H1 (cell line): ENCODE results near the gene DRG1. TPM values are rescaled to one million over a fixed set of nuclear protein-coding genes. Genes with fewer than 3 reads are reported as not detected.

Source experiments
- BCL11A ChIP-seq, 2 experiments: IDR thresholded peaks; one replicate each; pipeline ENCODE4 v1.6.1; 2011; ENCODE audit warnings: low read depth in 2 of 2, low read length in 2 of 2, mild to moderate bottlenecking in 2 of 2
- CBX5 ChIP-seq: fragments of 300-800, 300-1000 bp; sonication (generic); IDR thresholded peaks from 2 replicates; pipeline ENCODE4 v1.7.1; 2016; ENCODE audit warnings: antibody characterized with exemption, low read length, low read depth
- FOSL1 ChIP-seq: IDR thresholded peaks from 2 replicates; pipeline ENCODE4 v1.6.1; 2011; ENCODE audit warnings: mild to moderate bottlenecking, low read depth, low read length, moderate library complexity; ENCODE audit not compliant: insufficient read depth
- HDAC6 ChIP-seq: IDR thresholded peaks from one replicate; pipeline ENCODE4 v1.7.1; 2012; ENCODE audit warnings: low read depth, mild to moderate bottlenecking, inconsistent platforms, low read length, moderate library complexity
- SUZ12 ChIP-seq: fragments of 200-600 bp; sonication (generic); IDR thresholded peaks from 2 replicates; pipeline ENCODE4 v1.6.1; 2012; ENCODE audit warnings: mild to moderate bottlenecking, inconsistent platforms, low read length, moderate library complexity, mixed read lengths
- polyA plus RNA-seq, 7 experiments: library from polyadenylated mRNA; depleted of rRNA in 3 of 7; stranded (reverse) in 5 of 7; unstranded in 2 of 7; fragments of >200 nt in 5 of 7; fragments of 200-250 nt in 2 of 7; gene quantifications; 1 replicate in 5 of 7; 2 replicates in 1 of 7; 4 replicates in 1 of 7; pipeline versions ENCODE4 v1.2.1 to v1.2.3, GENCODE V29; 2011 to 2013; ENCODE audit warnings: missing spikeins in 2 of 7, mixed read lengths in 2 of 7
- total RNA-seq: library from RNA; stranded (reverse); fragmentation: NEBNext Ultra II Directional; extraction: Animal tissue kit (Norgen Biotek cat#: 25700); gene quantifications from 2 replicates; pipeline ENCODE4 v1.2.1, GENCODE V29; 2021
- TF ChIP-seq, protein P1 (sequence below), 3 experiments: IDR thresholded peaks; 1 replicate in 2 of 3; 2 replicates in 1 of 3; pipeline versions ENCODE4 v1.5.1 to v1.6.1; 2011; ENCODE audit warnings: low read length in 3 of 3, mild to moderate bottlenecking in 3 of 3, inconsistent platforms in 2 of 3, low read depth in 1 of 3, moderate library complexity in 1 of 3; ENCODE audit not compliant: insufficient read depth in 1 of 3; ENCODE audit errors: control extremely low read depth in 1 of 3
- TF ChIP-seq, protein P2 (sequence below): IDR thresholded peaks from 2 replicates; pipeline ENCODE4 v1.6.1; 2012; ENCODE audit warnings: low read length, inconsistent platforms

Gene DRG1
- total and polyA plus RNA-seq, 2 of the 8 experiments (the other 6 are each of a cell fraction or from before 2014, with no cell fraction given), result 45.3 to 81.9 TPM

DNA sequence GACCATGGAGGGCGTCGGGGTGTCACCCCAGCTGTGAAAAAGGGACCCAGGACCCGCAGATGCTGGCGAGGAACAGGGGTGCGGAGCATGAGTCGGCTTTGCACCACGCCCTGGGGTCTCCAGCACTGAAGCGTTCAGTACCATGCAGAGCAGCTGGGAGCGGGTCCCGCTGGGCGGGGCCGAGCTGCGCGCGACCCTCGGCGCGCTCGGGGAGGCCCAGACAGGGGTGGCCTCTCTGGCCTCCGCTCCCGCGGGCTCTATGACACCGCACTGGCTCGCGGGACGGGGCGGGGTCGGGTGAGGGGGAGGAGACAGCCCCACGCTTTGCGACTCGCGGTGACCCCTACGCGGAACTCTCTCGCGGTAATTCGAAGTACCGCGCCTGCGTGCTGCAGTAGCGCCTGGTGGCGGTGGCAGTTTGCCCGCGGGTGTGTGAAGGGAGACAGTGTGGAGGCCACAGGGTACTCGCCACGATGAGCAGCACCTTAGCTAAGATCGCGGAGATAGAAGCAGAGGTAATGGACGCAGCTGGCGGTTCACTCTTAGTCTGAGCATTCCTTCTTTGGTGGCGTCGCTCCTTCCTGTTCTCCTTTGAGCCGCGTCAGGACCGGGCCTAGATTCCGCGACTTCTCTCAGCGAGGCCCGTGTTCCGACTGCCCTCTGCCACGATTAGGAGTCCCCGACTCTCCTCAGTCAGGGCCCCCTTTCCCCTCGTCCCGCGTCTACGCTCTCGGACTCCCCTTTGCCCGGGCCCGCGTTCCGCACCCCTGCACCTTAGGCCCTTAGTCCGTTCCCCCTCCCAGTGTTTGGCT lies at the start of gene DRG1 (continued):
- TF ChIP-seq, protein P1, sequence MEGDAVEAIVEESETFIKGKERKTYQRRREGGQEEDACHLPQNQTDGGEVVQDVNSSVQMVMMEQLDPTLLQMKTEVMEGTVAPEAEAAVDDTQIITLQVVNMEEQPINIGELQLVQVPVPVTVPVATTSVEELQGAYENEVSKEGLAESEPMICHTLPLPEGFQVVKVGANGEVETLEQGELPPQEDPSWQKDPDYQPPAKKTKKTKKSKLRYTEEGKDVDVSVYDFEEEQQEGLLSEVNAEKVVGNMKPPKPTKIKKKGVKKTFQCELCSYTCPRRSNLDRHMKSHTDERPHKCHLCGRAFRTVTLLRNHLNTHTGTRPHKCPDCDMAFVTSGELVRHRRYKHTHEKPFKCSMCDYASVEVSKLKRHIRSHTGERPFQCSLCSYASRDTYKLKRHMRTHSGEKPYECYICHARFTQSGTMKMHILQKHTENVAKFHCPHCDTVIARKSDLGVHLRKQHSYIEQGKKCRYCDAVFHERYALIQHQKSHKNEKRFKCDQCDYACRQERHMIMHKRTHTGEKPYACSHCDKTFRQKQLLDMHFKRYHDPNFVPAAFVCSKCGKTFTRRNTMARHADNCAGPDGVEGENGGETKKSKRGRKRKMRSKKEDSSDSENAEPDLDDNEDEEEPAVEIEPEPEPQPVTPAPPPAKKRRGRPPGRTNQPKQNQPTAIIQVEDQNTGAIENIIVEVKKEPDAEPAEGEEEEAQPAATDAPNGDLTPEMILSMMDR (IDR thresholded peaks at IDR 0.05; ENCODE audit: control extremely low read depth in 1 of 3, insufficient read depth in 1 of 3, low read depth in 1 of 3, low read length in 3 of 3), result no peak
- no peak for TF ChIP-seq CBX5
- 0 out of 2 replicates have a peak, but pooled peaks have one; percentile 69 for TF ChIP-seq FOSL1
- TF ChIP-seq, protein P2, sequence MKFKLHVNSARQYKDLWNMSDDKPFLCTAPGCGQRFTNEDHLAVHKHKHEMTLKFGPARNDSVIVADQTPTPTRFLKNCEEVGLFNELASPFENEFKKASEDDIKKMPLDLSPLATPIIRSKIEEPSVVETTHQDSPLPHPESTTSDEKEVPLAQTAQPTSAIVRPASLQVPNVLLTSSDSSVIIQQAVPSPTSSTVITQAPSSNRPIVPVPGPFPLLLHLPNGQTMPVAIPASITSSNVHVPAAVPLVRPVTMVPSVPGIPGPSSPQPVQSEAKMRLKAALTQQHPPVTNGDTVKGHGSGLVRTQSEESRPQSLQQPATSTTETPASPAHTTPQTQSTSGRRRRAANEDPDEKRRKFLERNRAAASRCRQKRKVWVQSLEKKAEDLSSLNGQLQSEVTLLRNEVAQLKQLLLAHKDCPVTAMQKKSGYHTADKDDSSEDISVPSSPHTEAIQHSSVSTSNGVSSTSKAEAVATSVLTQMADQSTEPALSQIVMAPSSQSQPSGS, result no peak
- TF ChIP-seq HDAC6, result no peak
- TF ChIP-seq BCL11A (IDR thresholded peaks at IDR 0.05; ENCODE audit: low read depth in 2 of 2, low read length in 2 of 2), result no peak
- no peak for TF ChIP-seq SUZ12
